Measurements from ENCODE around the gene PDZRN3. TPM values are rescaled to one million over a fixed set of nuclear protein-coding genes. Genes with fewer than 3 reads are reported as not detected.
"Not testable (repeated sequence)": the region's sequence is repeated elsewhere in the genome, so short reads cannot be mapped to it uniquely, and the experiment has no call there.

Gene PDZRN3
- total RNA-seq, 2 experiments from 2014 or later, result not detected

DNA sequence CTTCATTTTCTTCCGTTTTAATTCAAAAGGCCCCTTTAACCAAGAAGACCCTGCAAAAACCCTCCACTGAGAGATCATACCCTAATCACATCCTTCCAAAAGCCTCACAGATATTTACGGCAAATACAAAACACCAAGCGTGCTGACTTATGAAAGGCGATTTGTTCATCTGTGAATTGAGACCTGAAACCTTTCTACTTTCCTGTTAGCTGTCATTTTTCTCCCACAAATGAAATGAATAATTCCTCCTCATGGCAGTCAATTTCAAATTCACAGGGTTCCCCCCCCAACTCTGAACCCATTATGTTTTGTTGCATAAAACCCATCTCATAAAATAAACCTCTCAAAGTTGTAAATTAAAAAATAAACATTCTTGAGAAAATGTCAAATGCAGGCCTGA, 149.6 kb downstream of the PDZRN3 start:
- intact Hi-C loops (cut with DNase I, micrococcal nuclease), result no loop called here
- Mint-ChIP-seq H3K4me1 (no peaks in the 10 kb centered on the region), H3K36me3 (ENCODE audit: low read depth) (no peaks in the 10 kb centered on the region), H3K27ac (no peak overlapping the region), H3K9me3 (ENCODE audit: low read depth) (peaks cover 5% of the 10 kb centered on the region), H3K27me3 (peaks cover 12% of the 10 kb centered on the region), H3K4me3 (no peak overlapping the region)
- POLR2A ChIA-PET, result no interaction called here
- DNase-seq, result no peak
- ATAC-seq, result no peak
- CTCF ChIA-PET, result no interaction called here

DNA sequence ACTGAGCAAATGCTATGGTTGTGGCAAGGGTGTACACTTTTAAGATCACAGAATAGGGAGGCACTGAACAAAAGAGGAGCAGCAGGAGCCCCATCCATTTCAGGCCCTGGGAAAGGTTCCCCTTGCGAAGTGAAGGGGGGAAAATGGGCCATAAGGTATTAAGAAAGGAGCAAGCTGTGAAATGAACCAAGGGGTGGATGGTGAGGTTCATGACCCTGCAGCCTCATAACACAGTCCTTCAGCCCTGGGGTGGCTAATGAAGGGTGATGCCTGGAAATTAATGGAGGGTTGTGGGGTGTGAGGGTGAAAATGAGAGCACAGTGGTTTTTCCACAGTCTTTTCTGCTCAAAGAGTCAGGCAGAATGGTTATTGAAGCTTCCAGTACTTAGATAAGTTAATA, 150.1 kb downstream of the PDZRN3 start:
- Mint-ChIP-seq H3K27ac (no peak overlapping the region), H3K9me3 (ENCODE audit: low read depth) (peaks cover 5% of the 10 kb centered on the region), H3K4me3 (no peak overlapping the region), H3K27me3 (peaks cover 12% of the 10 kb centered on the region), H3K4me1 (no peaks in the 10 kb centered on the region), H3K36me3 (ENCODE audit: low read depth) (no peaks in the 10 kb centered on the region)
- CTCF ChIA-PET, result no interaction called here
- intact Hi-C loops (cut with DNase I, micrococcal nuclease), result no loop called here
- POLR2A ChIA-PET, result no interaction called here
- ATAC-seq (no peak), DNase-seq (no peak)

DNA sequence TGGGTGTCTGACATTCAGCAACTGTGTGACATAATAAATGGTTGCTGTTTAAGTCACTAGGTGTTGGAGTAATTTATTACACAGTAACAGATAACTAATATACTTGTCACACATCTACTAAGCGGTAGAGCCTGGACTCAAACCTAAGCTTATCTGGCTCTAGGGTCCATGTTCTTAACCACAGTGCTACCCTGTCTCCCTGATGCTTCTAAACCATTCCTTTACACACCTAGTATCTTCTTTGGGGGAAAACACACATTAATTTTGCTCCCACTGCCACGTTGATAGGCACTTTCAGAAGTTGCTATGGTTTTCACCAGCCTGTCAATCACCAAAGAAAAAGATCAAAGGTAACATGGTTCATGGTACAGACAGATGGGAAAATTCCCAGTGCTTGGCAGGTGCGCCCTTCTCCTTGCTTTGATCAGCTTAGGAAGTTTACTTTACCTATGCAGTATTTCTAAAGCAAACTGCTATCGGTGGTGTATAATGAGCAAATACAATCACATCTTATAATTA, 150.8 kb downstream of the PDZRN3 start:
- Mint-ChIP-seq H3K27me3 (peaks cover 15% of the 10 kb centered on the region), H3K27ac (no peak overlapping the region), H3K4me1 (no peaks in the 10 kb centered on the region), H3K36me3 (ENCODE audit: low read depth) (no peaks in the 10 kb centered on the region), H3K9me3 (ENCODE audit: low read depth) (peaks cover 5% of the 10 kb centered on the region), H3K4me3 (no peak overlapping the region)
- ChIA-PET POLR2A (no interaction called here), CTCF (no interaction called here)
- intact Hi-C loops (cut with DNase I, micrococcal nuclease), result no loop called here
- DNase-seq (no peak), ATAC-seq (no peak)

DNA sequence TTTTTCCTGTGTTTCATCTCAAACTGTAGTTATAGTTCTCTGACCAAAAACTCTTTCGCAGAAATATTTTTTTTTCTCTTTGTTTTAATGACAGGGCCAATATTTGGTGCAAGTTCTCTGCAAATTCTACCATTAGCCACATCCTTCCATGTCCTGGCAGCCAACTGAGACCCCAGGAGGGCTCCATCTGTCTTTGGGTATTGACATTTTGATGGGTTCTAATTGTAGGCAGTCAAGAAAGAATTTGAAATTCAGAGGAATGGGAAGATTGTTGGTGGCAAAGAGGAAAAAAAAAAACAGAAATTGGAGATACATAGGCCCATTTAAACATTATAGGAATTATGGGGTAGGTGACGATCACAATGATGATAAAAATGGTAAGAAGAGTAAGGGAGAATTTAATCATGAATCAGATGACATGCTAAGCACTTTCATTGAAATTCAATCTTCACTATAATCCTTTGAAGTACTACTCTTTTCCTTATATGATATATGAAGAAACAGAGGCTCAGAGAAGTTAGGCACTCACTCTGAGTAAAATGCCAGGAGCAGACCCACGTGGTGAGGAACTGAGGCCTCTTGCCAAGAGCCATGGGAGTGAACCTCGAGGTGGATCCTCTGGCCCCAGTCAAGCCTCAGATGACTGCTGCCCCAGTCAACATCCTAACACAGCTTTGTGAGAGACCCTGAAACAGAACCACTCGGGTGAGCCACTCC, 151.4 kb downstream of the PDZRN3 start:
- Mint-ChIP-seq H3K36me3 (ENCODE audit: low read depth) (no peaks in the 10 kb centered on the region), H3K4me1 (no peaks in the 10 kb centered on the region), H3K27ac (no peak overlapping the region), H3K9me3 (ENCODE audit: low read depth) (peaks cover 5% of the 10 kb centered on the region), H3K27me3 (peaks cover 15% of the 10 kb centered on the region), H3K4me3 (no peak overlapping the region)
- no peak for ATAC-seq
- no peak for DNase-seq
- ChIA-PET CTCF (no interaction called here), POLR2A (no interaction called here)
- intact Hi-C loops (cut with DNase I, micrococcal nuclease), result no loop called here

DNA sequence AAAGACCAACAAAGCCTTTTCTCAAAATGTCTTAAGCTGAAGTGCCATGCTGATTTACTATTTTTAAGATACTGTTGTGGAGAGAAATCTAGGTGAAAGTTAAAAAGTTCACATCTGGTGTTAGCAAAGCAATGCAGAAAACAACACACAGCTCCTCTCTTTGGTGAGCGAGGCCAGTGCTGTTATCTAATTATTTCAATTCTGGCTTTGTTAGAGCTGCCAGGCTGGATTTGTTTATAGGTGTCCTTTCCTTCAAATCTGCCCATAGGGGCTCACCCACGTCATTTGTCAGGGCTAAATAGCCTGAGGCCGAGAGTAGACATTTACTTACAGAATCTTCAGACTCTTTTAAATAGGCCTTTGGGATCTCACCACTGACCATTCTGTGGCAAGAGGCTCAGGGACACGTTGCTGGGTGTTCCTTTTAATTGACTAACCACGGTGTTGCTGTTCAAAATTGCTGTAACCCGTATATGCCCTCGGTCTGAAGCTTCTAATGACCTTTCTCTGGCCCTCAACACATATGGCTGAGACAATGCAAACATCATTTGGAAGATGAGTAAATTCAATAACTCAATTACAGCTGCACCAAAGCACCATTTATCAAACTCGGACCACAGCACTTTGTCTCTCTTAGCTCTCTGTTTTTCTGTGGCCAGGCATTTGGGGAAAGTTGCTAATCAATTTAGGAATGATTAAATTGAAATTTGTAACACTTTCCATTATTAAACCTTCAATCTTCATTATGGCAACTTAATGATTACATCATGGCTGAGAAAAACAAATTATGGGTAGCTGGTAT, 152.6 kb downstream of the PDZRN3 start:
- ATAC-seq (no peak), DNase-seq (no peak)
- POLR2A ChIA-PET, result no interaction called here
- Mint-ChIP-seq H3K36me3 (ENCODE audit: low read depth) (no peaks in the 10 kb centered on the region), H3K27ac (no peak overlapping the region), H3K9me3 (ENCODE audit: low read depth) (peaks cover 2% of the 10 kb centered on the region), H3K4me1 (no peaks in the 10 kb centered on the region), H3K4me3 (no peak overlapping the region), H3K27me3 (peaks cover 12% of the 10 kb centered on the region)
- CTCF ChIA-PET, result no interaction called here
- intact Hi-C loops (cut with DNase I, micrococcal nuclease), result no loop called here

DNA sequence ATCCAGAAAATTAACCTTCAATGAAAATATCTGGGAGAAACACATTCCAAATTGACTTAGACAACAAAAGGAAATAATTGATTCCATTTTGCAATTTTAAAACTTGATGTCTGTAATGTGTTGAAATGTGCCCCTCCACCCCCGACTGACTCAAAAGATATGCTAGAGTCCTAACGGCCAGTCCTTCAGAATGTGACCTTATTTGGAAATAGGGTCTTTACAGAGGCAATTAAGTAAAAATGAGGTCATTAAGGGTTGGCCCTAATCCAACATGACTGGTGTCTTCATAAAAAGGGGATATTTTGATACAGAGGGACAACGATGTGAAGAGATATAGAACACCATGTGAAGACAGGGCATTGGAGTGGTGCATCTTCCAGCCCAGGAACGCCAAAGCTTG, 153.9 kb downstream of the PDZRN3 start:
- ChIA-PET POLR2A (no interaction called here), CTCF (no interaction called here)
- H3K27me3 Mint-ChIP-seq, result peaks cover 9% of the 10 kb centered on the region
- DNase-seq (no peak), ATAC-seq (no peak)
- no peaks in the 10 kb centered on the region for H3K9me3 Mint-ChIP-seq (ENCODE audit: low read depth)
- no peak overlapping the region for H3K4me3 Mint-ChIP-seq
- H3K4me1 Mint-ChIP-seq, result no peaks in the 10 kb centered on the region
- H3K36me3 Mint-ChIP-seq (ENCODE audit: low read depth), result no peaks in the 10 kb centered on the region
- no peak overlapping the region for H3K27ac Mint-ChIP-seq
- intact Hi-C loops (cut with DNase I, micrococcal nuclease), result no loop called here

DNA sequence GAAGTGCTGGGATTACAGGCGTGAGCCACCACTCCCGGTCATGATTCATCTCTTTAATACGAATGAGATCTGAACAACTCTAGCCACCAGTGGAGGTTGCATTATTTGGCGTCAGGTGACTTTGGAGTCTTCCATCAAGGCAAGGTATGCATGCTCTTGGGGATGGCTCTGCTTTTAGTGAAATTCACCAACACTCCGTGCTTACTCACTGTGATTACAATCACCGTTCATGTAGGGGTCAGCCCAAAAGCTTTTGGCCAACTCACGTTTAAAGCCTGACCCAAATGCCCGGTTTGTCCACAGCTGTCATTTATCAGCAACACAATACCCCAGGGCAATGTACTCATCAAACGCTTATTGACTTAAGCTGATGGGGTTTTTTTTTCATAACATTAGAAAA, 155.4 kb downstream of the PDZRN3 start:
- no peak for ATAC-seq
- DNase-seq, result no peak
- no peak overlapping the region for H3K27ac Mint-ChIP-seq
- peaks cover 10% of the 10 kb centered on the region for H3K27me3 Mint-ChIP-seq
- intact Hi-C loops (cut with DNase I, micrococcal nuclease), result no loop called here
- H3K9me3 Mint-ChIP-seq (ENCODE audit: low read depth), result no peaks in the 10 kb centered on the region
- ChIA-PET CTCF (no interaction called here), POLR2A (no interaction called here)
- H3K4me3 Mint-ChIP-seq, result no peak overlapping the region
- no peaks in the 10 kb centered on the region for H3K36me3 Mint-ChIP-seq (ENCODE audit: low read depth)
- H3K4me1 Mint-ChIP-seq, result no peaks in the 10 kb centered on the region

DNA sequence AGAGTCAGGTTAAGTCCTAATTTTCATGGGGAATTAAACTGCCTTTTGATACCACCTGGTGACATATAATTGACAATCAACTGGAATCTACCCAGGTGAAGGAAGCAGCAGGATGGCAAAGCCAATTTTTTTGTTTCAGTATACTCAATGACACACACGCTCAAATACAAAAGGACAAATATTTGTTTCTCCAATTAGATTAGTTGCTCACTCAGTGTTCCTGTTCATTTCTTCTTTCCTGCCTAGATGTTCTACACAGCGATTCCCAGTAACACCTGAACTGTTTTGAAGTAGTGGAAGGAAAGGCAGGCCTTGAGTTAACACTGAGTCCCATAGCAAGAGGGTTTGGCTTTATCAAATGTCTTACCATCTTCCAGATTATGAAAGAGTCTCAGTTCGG, 157.5 kb downstream of the PDZRN3 start:
- Mint-ChIP-seq H3K4me1 (no peaks in the 10 kb centered on the region), H3K36me3 (ENCODE audit: low read depth) (no peaks in the 10 kb centered on the region), H3K27me3 (peaks cover 7% of the 10 kb centered on the region), H3K9me3 (ENCODE audit: low read depth) (no peaks in the 10 kb centered on the region), H3K27ac (no peak overlapping the region), H3K4me3 (no peak overlapping the region)
- ATAC-seq, result no peak
- no peak for DNase-seq
- intact Hi-C loops (cut with DNase I, micrococcal nuclease), result no loop called here
- POLR2A ChIA-PET, result no interaction called here
- CTCF ChIA-PET, result no interaction called here

DNA sequence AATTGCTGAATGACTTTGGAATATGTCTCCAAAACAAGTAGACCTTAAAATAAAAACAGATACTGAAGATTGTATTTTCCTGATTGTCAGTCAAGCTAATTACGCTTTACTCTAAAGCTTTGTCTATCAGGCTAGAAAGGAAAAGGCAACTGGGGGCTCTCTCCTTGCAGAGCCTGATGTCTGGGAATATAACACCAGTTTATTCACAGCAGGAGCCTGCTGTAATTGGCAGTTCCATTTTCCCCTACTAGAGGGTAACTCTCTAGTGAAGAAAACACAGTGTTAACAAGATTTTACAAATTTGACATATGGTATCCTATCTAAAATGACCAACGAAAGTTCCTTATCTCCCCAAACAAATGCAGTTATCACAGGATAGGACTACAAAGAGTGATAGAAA, 158.8 kb downstream of the PDZRN3 start:
- Mint-ChIP-seq H3K4me1 (no peaks in the 10 kb centered on the region), H3K27me3 (peaks cover 10% of the 10 kb centered on the region), H3K9me3 (ENCODE audit: low read depth) (no peaks in the 10 kb centered on the region), H3K4me3 (no peak overlapping the region), H3K36me3 (ENCODE audit: low read depth) (no peaks in the 10 kb centered on the region), H3K27ac (no peak overlapping the region)
- intact Hi-C loops (cut with DNase I, micrococcal nuclease), result no loop called here
- DNase-seq (no peak), ATAC-seq (no peak)
- CTCF ChIA-PET, result interaction anchor here (1.0 kb wide), 1 partner anchor 36 kb away, joined by 3 read pairs; no protein-coding TSS in a partner anchor
- POLR2A ChIA-PET, result no interaction called here

DNA sequence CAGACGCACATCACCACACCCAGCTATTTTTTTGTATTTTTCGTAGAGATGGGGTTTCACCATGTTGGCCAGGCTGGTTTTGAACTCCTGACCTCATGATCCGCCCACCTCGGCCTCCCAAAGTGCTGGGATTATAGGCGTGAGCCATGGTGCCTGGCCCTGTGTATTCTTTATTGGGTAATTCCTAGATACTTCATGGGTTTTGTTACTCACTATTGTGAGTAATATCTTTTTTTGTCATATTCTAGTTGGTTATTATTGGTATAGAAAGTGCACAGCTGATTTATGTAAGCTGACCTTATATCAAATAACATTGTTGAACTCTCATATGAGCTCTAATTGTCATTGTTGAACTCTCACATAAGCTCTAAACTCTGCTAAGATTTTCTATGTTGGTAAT, 160.6 kb downstream of the PDZRN3 start:
- H3K9me3 Mint-ChIP-seq (ENCODE audit: low read depth); H3K36me3 Mint-ChIP-seq (ENCODE audit: low read depth); CTCF ChIA-PET; DNase-seq; ATAC-seq; intact Hi-C loops (cut with DNase I, micrococcal nuclease); H3K27ac Mint-ChIP-seq; H3K4me1 Mint-ChIP-seq; H3K4me3 Mint-ChIP-seq; POLR2A ChIA-PET: not testable (repeated sequence)
- H3K27me3 Mint-ChIP-seq, result peaks cover 15% of the 10 kb centered on the region

DNA sequence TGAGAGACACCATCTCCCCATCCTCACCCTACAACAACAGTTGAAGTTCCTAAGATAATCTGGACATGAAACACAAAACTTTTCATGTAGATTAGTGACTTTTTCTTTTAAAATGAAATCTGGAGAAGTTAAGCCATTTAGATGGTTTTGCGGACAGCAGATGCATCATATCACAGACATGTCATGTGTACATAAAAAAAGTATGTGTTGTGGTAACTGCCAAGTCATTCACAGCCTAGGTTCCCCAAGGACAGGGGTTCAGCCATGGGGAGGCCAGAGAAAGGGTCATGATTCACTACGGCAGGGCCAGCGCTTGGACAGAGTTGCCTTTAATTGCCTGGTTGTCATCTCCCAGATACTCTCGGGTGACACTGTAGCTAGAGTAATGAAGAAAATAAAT, 163.2 kb downstream of the PDZRN3 start:
- DNase-seq (no peak), ATAC-seq (no peak)
- Mint-ChIP-seq H3K4me3 (no peak overlapping the region), H3K27me3 (peaks cover 17% of the 10 kb centered on the region), H3K9me3 (ENCODE audit: low read depth) (no peaks in the 10 kb centered on the region), H3K4me1 (no peaks in the 10 kb centered on the region), H3K36me3 (ENCODE audit: low read depth) (no peaks in the 10 kb centered on the region), H3K27ac (no peak overlapping the region)
- intact Hi-C loops (cut with DNase I, micrococcal nuclease), result no loop called here
- POLR2A ChIA-PET, result no interaction called here
- CTCF ChIA-PET, result no interaction called here

DNA sequence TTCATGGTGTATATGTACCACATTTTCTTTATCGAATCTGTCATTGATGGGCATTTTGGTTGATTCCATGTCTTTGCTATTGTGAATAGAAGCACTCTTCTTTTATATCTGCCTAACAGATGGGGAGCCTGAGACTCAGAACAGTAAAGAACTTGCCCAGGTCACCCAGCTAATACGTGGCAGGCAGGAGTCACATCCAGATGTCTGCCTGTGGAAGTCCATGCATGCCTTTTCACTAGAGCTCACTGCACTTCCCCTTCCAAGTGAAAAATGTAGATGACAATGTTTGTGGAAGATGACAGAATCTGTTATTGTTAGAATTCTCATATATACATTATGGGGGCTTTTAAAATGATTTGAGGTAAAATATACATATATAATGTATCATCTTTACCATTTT, 165.0 kb downstream of the PDZRN3 start:
- H3K36me3 Mint-ChIP-seq (ENCODE audit: low read depth), result no peaks in the 10 kb centered on the region
- H3K4me1 Mint-ChIP-seq, result no peaks in the 10 kb centered on the region
- DNase-seq (no peak), ATAC-seq (no peak)
- H3K9me3 Mint-ChIP-seq (ENCODE audit: low read depth), result no peaks in the 10 kb centered on the region
- H3K27me3 Mint-ChIP-seq, result peaks cover 13% of the 10 kb centered on the region
- POLR2A ChIA-PET, result no interaction called here
- no peak overlapping the region for H3K27ac Mint-ChIP-seq
- CTCF ChIA-PET, result no interaction called here
- no peak overlapping the region for H3K4me3 Mint-ChIP-seq
- intact Hi-C loops (cut with DNase I, micrococcal nuclease), result loop anchor here in 1 of 2 experiments (5.0 kb wide), 1 partner anchor 43 kb away; no protein-coding TSS in a partner anchor

Data from activated CD4-positive, alpha-beta T cell treated with anti-CD3 and anti-CD28 coated beads for 36 hours (primary cell).